ENCODE results near the gene ZBTB16. TPM values are rescaled to one million over a fixed set of nuclear protein-coding genes. Genes with fewer than 3 reads are reported as not detected.

Gene ZBTB16
- total and polyA plus RNA-seq, 2 experiments from 2014 or later = 0.29 to 1.4 TPM

- TF ChIP-seq JUNB (IDR thresholded peaks at IDR 0.05; ENCODE audit: unreplicated experiment) = no peak
- no peak for TF ChIP-seq EZH2phosphoT487 (IDR thresholded peaks at IDR 0.05; ENCODE audit: unreplicated experiment)
- TF ChIP-seq NANOG (IDR thresholded peaks at IDR 0.05; ENCODE audit: borderline replicate concordance) = no peak
- TF ChIP-seq REST (IDR thresholded peaks at IDR 0.05; ENCODE audit: unreplicated experiment) = no peak
- TF ChIP-seq CREB1 (CRISPR knock-in tag; IDR thresholded peaks at IDR 0.05; ENCODE audit: low read depth) = no peak
- no peak for TF ChIP-seq POLR2AphosphoS5 (IDR thresholded peaks at IDR 0.05; ENCODE audit: low read depth)
- TF ChIP-seq CTCF (conservative IDR thresholded peaks at IDR 0.05; ENCODE audit: low read depth in 2 of 2) = no peak
- TF ChIP-seq ZNF462 (CRISPR knock-in tag; IDR thresholded peaks at IDR 0.05) = no peak
- TF ChIP-seq ETS1 (IDR thresholded peaks at IDR 0.05) = no peak
- TF ChIP-seq EZH2 (IDR thresholded peaks at IDR 0.05; ENCODE audit: low read depth, unreplicated experiment) = no peak
- TF ChIP-seq STAT1 (IDR thresholded peaks at IDR 0.05; ENCODE audit: unreplicated experiment) = no peak
- TF ChIP-seq ZNF331 (CRISPR knock-in tag; IDR thresholded peaks at IDR 0.05; ENCODE audit: low read depth) = no peak
- no peak for TF ChIP-seq ZNF114 (CRISPR knock-in tag; IDR thresholded peaks at IDR 0.05)
- Histone ChIP-seq H3K4me3 (no peak overlapping the region), H2AFZ (no peak overlapping the region), H3K27me3 (ENCODE audit: insufficient read depth) (no peaks in the 10 kb centered on the region), H3K4me2 (no peak overlapping the region), H3K36me3 (ENCODE audit: insufficient read depth) (no peaks in the 10 kb centered on the region), H4K20me1 (replicated peaks; ENCODE audit: insufficient read depth) (no peaks in the 10 kb centered on the region), H3K9me2 (ENCODE audit: insufficient read depth) (no peaks in the 10 kb centered on the region), H3F3A (replicated peaks; ENCODE audit: low read depth) (no peaks in the 10 kb centered on the region), H3K27ac (ENCODE audit: low read depth) (no peak overlapping the region), H3K79me2 (replicated peaks; ENCODE audit: insufficient read depth) (no peaks in the 10 kb centered on the region), H3K4me1 (ENCODE audit: insufficient read depth) (peaks cover 26% of the 10 kb centered on the region)
- Mint-ChIP-seq H3K36me3 (ENCODE audit: low read depth) (no peaks in the 10 kb centered on the region), H3K4me3 (no peak overlapping the region), H3K27me3 (ENCODE audit: insufficient read depth, low read depth, poor library complexity) (peaks cover 1% of the 10 kb centered on the region), H3K4me1 (peaks cover 33% of the 10 kb centered on the region), H3K27ac (no peak overlapping the region), H3K9me3 (no peaks in the 10 kb centered on the region)
- ATAC-seq (no peak), DNase-seq (ENCODE audit: low spot score) (no peak)
These were observed 150.4 kb downstream of the ZBTB16 start for GRCh38 chr11:114209904-114210303.

All from GM23338 (cell line).